RWPE1 (cell line): ENCODE data around the gene B4GALT6.
"Not testable (repeated sequence)": the region's sequence is repeated elsewhere in the genome, so short reads cannot be mapped to it uniquely, and the experiment has no call there.

Source experiments
- CTCF ChIA-PET: fragments of 350-600 bp; sonication (Branson Sonifier 250); formaldehyde crosslinking; extraction: SDS; loops from one replicate; lab custom pipeline; 2021; lab: Yijun Ruan, JAX
- POLR2A ChIA-PET: fragments of 400-600 bp; formaldehyde crosslinking; extraction: SDS; loops from one replicate; lab custom pipeline; 2020; ENCODE audit warnings: antibody characterized with exemption; ENCODE audit not compliant: low non-redundant PET; lab: Yijun Ruan, JAX
- DNase-seq: peaks from one replicate; pipeline ENCODE4 v3.0.0; 2012; ENCODE audit warnings: low spot score
- H3K27ac ChIP-seq: fragments of 450-650 bp; 2 replicates; pipeline ENCODE4 v1.5.1; 2017
- TF ChIP-seq, protein P1 (sequence below): fragments of 450-650 bp; conservative IDR thresholded peaks from 2 replicates; pipeline ENCODE4 v1.5.1; 2017; ENCODE audit warnings: low read depth, mild to moderate bottlenecking

The B4GALT6 gene, protein sequence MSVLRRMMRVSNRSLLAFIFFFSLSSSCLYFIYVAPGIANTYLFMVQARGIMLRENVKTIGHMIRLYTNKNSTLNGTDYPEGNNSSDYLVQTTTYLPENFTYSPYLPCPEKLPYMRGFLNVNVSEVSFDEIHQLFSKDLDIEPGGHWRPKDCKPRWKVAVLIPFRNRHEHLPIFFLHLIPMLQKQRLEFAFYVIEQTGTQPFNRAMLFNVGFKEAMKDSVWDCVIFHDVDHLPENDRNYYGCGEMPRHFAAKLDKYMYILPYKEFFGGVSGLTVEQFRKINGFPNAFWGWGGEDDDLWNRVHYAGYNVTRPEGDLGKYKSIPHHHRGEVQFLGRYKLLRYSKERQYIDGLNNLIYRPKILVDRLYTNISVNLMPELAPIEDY

DNA sequence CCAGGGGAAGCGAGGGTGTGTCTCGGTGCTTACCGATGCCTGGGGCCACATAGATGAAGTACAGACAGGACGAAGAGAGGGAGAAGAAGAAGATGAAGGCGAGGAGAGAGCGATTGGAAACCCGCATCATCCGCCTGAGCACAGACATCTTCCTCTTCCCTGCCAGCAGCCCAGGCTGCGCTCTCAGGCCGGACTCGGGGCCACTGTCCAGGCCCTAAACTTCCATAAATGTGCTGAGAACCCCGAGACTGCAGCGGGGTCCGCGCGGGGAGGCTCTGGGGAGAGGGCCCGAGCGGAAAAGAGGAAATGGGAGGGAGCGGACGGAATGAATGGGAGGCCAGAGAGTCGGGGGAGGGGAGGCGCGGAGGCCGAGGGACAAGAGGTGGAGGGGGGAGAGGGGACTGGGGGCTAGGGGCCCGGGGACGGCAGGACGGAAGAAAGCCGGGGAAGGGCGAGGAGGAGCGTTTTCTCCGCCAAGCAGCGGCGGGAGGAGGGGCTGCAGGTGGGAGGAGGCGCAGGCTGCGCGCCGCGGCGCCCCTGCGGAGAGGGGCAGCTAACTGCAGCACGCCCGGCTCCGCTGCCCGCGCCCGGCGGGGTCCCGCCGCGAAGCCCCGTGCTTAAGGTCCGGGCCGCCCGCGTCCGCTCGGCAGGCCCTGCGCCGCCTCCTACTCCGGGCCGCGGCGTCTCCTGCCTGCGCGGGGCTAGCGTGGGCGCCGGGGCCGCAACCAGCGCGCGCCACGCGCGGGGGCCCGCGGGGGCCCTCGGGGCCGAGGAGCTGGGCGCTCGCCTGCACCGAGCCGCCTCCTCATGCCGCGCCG lies at the start of gene B4GALT6:
Gene B4GALT6 (minus strand): TSS at position 303 of the 818 bp plus-strand sequence. CDS start 155 bp downstream, at position 148.
- ChIA-PET CTCF (no interaction called here), POLR2A (interaction anchor here (0.6 kb wide), 1 partner anchor 40 kb away, joined by 4 read pairs; no protein-coding TSS in a partner anchor)
- TF ChIP-seq, protein P1, sequence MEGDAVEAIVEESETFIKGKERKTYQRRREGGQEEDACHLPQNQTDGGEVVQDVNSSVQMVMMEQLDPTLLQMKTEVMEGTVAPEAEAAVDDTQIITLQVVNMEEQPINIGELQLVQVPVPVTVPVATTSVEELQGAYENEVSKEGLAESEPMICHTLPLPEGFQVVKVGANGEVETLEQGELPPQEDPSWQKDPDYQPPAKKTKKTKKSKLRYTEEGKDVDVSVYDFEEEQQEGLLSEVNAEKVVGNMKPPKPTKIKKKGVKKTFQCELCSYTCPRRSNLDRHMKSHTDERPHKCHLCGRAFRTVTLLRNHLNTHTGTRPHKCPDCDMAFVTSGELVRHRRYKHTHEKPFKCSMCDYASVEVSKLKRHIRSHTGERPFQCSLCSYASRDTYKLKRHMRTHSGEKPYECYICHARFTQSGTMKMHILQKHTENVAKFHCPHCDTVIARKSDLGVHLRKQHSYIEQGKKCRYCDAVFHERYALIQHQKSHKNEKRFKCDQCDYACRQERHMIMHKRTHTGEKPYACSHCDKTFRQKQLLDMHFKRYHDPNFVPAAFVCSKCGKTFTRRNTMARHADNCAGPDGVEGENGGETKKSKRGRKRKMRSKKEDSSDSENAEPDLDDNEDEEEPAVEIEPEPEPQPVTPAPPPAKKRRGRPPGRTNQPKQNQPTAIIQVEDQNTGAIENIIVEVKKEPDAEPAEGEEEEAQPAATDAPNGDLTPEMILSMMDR = no peak
- DNase-seq = peak; percentile 22
- H3K27ac ChIP-seq = peak within 1 kb of the TSS; percentile 88

DNA sequence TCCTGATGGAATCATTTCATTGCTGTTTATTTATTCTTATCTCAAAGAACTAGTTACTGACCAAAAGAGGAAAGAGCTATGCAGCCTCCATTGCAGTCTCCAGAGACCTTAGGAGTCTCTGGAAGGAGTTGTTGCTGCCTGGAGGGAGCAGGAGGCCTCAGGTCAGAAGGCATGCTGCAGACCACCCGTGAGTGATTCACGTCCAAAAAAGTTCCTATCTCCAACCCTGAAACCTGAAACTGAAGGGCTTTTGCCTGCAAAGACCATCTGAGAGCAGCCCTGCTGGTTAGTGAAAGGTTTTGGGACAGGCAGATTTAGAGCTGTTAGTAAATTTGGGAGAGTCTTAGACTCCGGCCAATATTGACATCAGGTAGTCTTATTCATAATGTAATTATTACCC lies 47.2 kb upstream of the B4GALT6 start:
- CTCF ChIA-PET = interaction anchor here (0.5 to 0.8 kb wide), 2 partner anchors 9 to 16 kb away, joined by 3 read pairs; no protein-coding TSS in a partner anchor
- POLR2A ChIA-PET = no interaction called here
- TF ChIP-seq, protein P1 = no peak
- DNase-seq = no peak
- H3K27ac ChIP-seq = no peak overlapping the region

DNA sequence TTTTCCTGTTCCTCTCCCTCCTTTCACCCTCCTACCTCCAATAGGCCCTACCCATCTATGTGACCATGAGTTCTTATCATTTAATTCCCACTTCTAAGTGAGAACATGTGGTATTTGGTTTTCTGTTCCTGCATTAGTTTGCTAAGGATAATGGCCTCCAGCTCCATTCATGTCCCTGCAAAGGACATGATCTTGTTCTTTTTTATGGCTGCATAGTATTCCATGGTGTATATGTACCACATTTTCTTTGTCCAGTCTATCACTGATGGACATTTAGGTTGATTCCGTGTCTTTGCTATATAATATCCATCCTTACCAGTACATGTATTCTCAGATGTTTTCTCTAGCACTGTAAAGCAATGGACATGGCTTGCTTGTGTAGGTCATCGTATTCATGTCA lies 44.8 kb upstream of the B4GALT6 start:
- H3K27ac ChIP-seq, CTCF ChIA-PET, POLR2A ChIA-PET, DNase-seq: not testable (repeated sequence)

DNA sequence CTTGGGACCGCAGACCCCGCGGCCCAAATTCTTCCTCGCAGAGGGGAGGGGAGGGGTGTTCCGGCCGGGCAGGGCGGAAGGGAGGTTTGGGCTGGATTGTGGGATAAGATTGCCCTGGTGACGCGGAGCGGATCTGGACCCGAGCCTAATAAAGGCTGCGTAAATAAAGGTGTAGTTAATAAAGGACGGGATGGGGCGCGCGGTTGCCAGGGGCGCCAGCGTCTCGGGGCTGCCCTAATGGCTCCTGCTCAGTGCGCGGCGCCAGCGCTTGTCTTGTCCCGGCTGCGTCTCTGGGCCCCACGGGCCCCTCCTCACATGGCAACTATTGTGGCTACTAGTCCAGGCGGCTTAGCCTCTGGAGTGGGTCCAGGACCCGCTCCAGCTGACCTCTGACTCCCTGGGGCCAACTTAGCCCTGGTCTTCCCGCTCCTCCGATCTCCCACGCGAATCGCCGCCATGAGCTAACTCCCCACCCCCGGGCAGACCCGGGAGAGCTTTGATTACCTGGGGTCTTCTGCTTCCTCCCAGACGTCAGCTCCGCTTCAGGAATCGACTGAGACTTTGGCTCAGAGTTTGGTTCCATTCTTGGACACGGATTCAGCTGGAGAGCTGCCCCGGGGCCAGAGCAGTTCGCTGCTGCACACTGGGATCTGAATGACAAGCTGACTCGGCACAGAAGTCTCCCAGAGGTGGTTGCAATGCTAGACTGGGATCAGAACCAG lies 39.8 kb upstream of the B4GALT6 start:
- no peak for DNase-seq
- CTCF ChIA-PET = interaction anchor here (0.8 to 1.0 kb wide), 2 partner anchors 154 to 168 kb away, joined by 3 read pairs; no protein-coding TSS in a partner anchor

DNA sequence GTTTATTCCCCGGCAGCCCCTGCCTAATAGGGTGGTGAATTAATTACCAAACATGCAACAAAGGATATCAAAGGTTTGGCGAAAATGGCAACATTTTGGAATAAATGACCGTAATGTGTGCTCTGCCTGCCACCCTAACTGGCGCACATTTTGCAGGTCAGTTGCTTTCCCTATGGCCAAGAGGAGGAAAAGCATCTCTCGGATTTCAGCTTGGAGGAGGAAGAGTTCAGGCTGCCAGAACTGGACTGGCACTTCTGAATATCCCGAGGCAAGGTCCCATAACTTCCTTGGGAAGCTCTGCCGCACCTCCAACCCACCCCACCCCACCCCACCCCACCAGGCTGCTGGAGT lies 39.2 kb upstream of the B4GALT6 start:
- ChIA-PET POLR2A (no interaction called here), CTCF (interaction anchor here (1.0 kb wide), 1 partner anchor 168 kb away, joined by 3 read pairs; no protein-coding TSS in a partner anchor)
- TF ChIP-seq, protein P1 = no peak
- H3K27ac ChIP-seq = no peak overlapping the region
- no peak for DNase-seq

More for the DNA sequence above, 39.8 kb upstream of the B4GALT6 start:
- POLR2A ChIA-PET = no interaction called here
- H3K27ac ChIP-seq = no peak overlapping the region
- TF ChIP-seq, protein P1 = no peak

DNA sequence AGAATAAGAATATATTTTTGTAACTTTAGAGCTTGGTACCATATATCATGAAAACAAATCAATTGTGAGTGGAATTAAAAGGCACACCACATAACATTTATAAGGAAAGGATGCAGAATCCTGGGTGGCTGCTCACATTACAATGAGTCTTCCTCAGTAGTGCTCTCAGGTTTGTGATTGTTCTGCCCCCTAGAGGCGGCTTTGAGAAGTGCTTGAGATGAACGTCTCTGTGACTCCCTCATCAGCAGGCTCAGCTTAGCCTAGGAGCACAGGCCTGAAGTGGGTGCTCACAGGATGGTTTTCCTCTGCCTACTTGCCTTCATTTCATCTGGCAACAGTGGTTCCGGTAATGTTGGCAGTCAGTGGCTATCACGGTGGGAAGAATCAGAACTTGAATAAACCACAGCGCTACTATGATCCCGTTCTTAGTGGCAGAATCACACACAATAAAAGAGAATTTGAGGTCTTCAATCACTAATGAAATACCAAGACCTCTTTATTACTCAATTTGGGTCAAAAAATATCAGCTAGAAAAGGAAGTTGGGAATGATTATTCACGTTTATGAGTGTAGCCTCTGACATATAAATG lies 38.1 kb upstream of the B4GALT6 start:
- DNase-seq = peak; percentile 45
- ChIA-PET POLR2A (no interaction called here), CTCF (interaction anchor here (0.5 to 0.7 kb wide), 7 partner anchors 8 to 1154 kb away, joined by 3 to 7 read pairs (median 3); no protein-coding TSS in a partner anchor)
- no peak overlapping the region for H3K27ac ChIP-seq
- TF ChIP-seq, protein P1 = peak; percentile 84
